Measurements from ENCODE around the gene COX6B2. TPM values are rescaled to one million over a fixed set of nuclear protein-coding genes. Genes with fewer than 3 reads are reported as not detected.
A peak's percentile ranks its signal among the peaks of the same experiment; 100 is the strongest.

Gene COX6B2
- total RNA-seq, 2 donors from 2014 or later = 10.2 TPM; not detected in 1

DNA sequence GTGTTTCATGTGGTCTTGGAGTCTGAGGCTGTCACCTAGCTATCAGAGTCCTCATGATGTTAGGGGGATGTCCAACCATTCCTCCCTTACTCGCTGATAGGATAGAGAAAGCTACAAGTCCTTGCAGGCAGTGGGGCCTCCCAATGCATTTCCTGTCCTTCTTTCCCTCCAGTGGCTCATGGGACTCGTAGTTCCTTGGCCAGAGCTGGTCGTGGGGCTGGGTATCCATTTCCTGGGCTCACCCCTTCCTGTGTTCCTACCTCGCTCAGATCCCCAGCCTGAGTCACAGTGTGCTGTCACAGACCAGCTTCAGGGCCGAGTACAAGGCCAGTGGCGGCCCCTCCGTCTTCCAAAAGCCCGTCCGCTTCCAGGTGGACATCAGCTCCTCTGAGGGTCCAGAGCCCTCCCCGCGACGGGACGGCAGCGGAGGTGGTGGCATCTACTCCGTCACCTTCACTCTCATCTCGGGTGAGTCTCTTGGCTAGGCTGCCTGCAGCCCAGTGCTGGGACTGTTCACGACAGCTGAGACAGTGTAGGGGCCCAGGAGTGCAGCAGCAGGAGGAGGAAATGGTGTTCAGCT, 48.4 kb downstream of the COX6B2 start:
- intact Hi-C loops (cut with DNase I) = no loop called here
- H3K36me3 ChIP-seq = no peaks in the 10 kb centered on the region
- WGBS = 92% methylated on average over 17 of the region's 17 CpGs
- no peak overlapping the region for H3K4me3 ChIP-seq
- no peak overlapping the region for H3K27ac ChIP-seq
- H3K27me3 ChIP-seq (replicated peaks; ENCODE audit: insufficient read depth) = no peaks in the 10 kb centered on the region
- no peaks in the 10 kb centered on the region for H3K9me3 ChIP-seq
- DNase-seq (ENCODE audit: low spot score) = no peak
- TF ChIP-seq POLR2AphosphoS5 (IDR thresholded peaks at IDR 0.05) = no peak
- TF ChIP-seq, protein P1, sequence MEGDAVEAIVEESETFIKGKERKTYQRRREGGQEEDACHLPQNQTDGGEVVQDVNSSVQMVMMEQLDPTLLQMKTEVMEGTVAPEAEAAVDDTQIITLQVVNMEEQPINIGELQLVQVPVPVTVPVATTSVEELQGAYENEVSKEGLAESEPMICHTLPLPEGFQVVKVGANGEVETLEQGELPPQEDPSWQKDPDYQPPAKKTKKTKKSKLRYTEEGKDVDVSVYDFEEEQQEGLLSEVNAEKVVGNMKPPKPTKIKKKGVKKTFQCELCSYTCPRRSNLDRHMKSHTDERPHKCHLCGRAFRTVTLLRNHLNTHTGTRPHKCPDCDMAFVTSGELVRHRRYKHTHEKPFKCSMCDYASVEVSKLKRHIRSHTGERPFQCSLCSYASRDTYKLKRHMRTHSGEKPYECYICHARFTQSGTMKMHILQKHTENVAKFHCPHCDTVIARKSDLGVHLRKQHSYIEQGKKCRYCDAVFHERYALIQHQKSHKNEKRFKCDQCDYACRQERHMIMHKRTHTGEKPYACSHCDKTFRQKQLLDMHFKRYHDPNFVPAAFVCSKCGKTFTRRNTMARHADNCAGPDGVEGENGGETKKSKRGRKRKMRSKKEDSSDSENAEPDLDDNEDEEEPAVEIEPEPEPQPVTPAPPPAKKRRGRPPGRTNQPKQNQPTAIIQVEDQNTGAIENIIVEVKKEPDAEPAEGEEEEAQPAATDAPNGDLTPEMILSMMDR (IDR thresholded peaks at IDR 0.05) = no peak
- TF ChIP-seq POLR2A (IDR thresholded peaks at IDR 0.05) = no peak
- no peaks in the 10 kb centered on the region for H3K4me1 ChIP-seq (replicated peaks)

DNA sequence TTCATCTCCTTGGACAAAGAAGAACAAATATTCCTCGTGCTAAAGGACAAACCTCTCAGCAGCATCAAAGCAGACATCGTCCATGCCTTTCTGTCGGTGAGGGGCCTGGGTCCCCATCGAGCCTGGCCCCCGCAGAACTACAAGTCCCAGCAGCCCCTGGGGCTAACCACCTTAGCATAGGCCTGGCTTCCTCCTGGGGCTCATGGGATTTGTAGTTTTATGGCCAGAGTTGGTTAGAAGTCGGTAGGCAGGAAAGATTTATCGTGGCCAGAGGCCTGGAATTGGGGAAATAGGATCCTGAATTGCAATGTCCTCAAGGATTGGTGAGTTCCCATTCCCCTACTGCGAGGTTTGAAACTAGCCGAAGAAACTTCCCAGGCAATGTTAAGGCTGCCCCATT, 49.0 kb downstream of the COX6B2 start:
- TF ChIP-seq, protein P1 (IDR thresholded peaks at IDR 0.05) = no peak
- TF ChIP-seq POLR2A (IDR thresholded peaks at IDR 0.05) (no peak), POLR2AphosphoS5 (IDR thresholded peaks at IDR 0.05) (peak; percentile 44)
- Histone ChIP-seq H3K4me3 (no peak overlapping the region), H3K27me3 (replicated peaks; ENCODE audit: insufficient read depth) (no peaks in the 10 kb centered on the region), H3K9me3 (no peaks in the 10 kb centered on the region), H3K36me3 (no peaks in the 10 kb centered on the region), H3K4me1 (replicated peaks) (no peaks in the 10 kb centered on the region), H3K27ac (no peak overlapping the region)
- intact Hi-C loops (cut with DNase I) = no loop called here
- no peak for DNase-seq (ENCODE audit: low spot score)
- WGBS = 84% methylated on average over 9 of the region's 9 CpGs

DNA sequence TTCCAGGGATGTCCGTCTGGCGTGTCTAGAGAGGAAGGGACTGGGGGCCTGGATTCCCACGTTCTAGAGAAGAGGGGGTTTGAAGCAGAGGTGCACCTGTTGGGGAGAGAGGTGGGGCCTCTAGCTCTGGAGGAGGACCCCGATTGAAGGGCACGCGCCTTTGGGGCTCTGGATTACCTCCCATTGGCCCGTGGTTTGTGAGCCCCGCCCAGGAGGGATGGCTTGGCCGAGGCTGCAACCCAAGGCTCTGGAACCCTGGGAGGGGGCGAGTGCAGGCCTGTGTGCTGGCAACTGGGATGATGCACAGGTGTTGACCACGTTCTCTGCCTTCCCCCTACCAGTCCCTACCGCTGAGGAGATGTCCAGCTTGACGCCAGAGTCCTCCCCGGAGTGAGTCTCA, 49.5 kb downstream of the COX6B2 start:
- Histone ChIP-seq H3K9me3 (no peaks in the 10 kb centered on the region), H3K27ac (no peak overlapping the region), H3K4me1 (replicated peaks) (no peaks in the 10 kb centered on the region), H3K36me3 (no peaks in the 10 kb centered on the region), H3K27me3 (replicated peaks; ENCODE audit: insufficient read depth) (no peaks in the 10 kb centered on the region), H3K4me3 (no peak overlapping the region)
- 74% methylated on average over 14 of the region's 14 CpGs for WGBS
- DNase-seq (ENCODE audit: low spot score) = no peak
- no peak for TF ChIP-seq POLR2A (IDR thresholded peaks at IDR 0.05)
- TF ChIP-seq, protein P1 (IDR thresholded peaks at IDR 0.05) = no peak
- TF ChIP-seq POLR2AphosphoS5 (IDR thresholded peaks at IDR 0.05) = no peak
- intact Hi-C loops (cut with DNase I) = loop anchor here (5.0 kb wide), 2 partner anchors 37 to 82 kb away; partner anchors contain the start of gene RPL28

DNA sequence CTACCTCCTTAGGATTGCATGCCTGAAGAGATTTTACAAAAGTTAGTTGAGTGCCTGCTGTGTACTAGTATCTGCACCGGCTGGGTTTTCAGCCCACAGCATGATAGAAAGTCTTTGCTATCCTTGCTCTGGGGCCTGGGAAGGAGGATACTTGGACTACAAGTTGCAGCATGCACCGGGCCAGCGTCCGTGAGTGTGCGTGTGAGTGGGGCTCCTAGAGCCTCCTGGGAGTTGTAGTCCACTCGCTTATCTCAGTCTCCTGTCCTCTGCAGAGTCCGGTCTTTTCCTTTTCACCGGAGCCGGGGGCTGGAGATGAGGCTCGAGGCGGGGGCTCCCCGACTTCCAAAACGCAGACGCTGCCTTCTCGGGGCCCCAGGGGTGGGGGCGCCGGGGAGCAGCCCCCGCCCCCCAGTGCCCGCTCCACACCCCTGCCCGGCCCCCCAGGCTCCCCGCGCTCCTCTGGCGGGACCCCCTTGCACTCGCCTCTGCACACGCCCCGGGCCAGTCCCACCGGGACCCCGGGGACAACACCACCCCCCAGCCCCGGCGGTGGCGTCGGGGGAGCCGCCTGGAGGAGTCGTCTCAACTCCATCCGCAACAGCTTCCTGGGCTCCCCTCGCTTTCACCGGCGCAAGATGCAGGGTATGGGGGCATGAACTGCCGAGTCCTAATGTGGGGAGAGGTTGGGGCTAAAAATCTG, 50.1 kb downstream of the COX6B2 start:
- DNase-seq (ENCODE audit: low spot score) = no peak
- WGBS = 94% methylated on average over 22 of the region's 39 CpGs

More for the DNA sequence above, 50.1 kb downstream of the COX6B2 start:
- H3K27ac ChIP-seq = no peak overlapping the region
- intact Hi-C loops (cut with DNase I) = loop anchor here (5.0 kb wide), 2 partner anchors 38 to 83 kb away; partner anchors contain the start of gene RPL28
- H3K4me1 ChIP-seq (replicated peaks) = no peaks in the 10 kb centered on the region
- TF ChIP-seq POLR2AphosphoS5 (IDR thresholded peaks at IDR 0.05) (no peak), POLR2A (IDR thresholded peaks at IDR 0.05) (no peak)
- TF ChIP-seq, protein P1 (IDR thresholded peaks at IDR 0.05) = no peak
- no peak overlapping the region for H3K4me3 ChIP-seq
- H3K36me3 ChIP-seq = no peaks in the 10 kb centered on the region
- no peaks in the 10 kb centered on the region for H3K27me3 ChIP-seq (replicated peaks; ENCODE audit: insufficient read depth)
- H3K9me3 ChIP-seq = no peaks in the 10 kb centered on the region

Measured in prostate gland (tissue), 2 donors.